HG03571 (cell line): ENCODE results near the gene MOCS1.

Source experiments
- ATAC-seq: cut with Tn5 transposase; IDR thresholded peaks from one replicate; pipeline ENCODE4 v1.9.1; 2021; ENCODE audit not compliant: unreplicated experiment

MOCS1 gene

DNA sequence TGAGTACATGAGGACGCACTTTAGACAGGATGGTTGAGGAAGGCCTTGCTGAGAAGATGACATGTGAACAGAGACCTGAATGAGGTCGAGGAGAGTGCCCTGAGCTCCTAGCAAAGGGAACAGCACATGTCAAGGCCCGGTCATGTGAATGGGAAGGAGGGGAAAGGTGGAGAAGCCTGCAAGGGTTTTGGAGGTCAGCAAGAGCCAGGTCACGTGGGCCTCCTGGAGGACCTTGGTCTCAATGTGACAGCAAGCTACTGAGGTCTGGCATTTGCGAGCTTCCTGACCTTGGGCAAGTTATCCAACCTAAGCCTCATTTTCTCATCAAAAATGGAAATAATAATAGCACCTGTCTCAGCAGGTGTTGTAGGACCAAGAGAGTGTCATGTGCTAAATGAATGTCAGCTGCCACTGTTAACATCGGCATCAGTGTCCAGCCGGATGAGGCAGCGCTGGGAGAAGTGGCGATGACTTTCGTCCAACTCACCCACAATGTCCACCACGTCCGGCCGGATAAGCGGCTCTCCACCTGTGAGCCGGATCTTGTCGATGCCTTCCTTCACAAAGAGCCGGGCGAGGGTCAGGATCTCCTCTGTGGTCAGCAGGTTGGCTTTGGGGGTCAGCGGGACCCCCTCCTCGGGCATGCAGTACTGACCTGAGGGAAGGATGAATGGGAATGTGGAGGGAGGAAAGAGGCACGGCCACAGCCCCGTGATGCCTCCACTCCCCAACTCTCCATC lies 8.9 kb downstream of the MOCS1 start:
- no peak for ATAC-seq

DNA sequence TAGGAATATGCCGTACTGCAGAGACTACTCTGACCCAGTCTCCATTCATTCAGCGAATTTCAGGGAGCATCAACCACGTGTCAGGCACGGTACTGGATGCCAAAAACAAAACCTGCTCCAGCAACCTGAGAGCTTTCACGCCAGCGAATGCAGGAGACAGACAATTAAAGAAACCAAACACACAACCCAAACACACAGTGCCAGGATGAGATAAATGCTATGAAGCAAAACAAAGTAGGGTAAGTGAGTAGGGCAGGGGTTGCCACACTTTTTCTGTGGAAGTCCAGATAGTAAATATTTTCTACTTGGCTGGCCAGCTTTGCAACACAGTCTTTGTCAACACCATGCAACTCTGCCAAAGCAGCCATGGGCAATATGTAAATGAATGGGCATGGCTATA lies 10.0 kb downstream of the MOCS1 start:
- ATAC-seq = no peak

DNA sequence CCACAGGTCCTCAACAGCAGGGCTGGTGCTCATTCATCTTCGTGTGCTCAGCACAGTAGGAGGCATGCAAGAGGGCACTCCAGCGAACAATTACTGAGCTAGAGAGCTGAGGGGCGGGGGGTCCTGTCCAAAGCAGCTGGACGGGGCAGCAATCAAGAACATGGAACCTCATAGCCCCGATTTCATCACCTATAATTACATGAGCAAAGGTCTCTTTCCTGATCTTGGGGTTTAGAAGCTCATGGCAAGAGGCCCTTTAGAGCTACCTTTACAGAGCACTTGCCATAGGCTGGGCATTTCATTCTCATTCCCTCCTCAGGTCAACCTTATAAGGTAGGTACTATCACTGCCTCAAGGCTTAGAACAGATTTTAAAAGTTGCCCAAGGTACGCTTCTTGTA lies 10.4 kb downstream of the MOCS1 start:
- no peak for ATAC-seq

DNA sequence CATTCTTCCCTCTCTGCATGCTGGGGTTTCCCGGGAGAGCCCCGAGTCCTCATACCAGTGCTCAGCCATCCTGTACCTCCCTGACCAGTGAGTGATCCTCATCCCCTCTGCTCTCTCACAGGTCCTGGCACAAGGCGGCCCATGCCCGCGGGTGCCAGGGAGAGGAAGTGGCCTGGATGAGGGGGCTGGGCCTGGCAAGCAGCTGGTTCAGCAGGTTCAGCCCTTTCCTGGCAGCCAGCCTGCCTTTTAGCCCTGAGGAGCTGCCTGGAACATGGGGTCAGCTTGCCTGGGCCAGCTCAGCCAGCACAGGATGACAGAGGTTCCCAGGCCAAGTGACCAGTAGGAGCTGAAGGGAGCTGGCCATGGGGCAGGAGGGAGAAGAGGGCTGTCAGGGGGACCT lies 10.9 kb downstream of the MOCS1 start:
- no peak for ATAC-seq

DNA sequence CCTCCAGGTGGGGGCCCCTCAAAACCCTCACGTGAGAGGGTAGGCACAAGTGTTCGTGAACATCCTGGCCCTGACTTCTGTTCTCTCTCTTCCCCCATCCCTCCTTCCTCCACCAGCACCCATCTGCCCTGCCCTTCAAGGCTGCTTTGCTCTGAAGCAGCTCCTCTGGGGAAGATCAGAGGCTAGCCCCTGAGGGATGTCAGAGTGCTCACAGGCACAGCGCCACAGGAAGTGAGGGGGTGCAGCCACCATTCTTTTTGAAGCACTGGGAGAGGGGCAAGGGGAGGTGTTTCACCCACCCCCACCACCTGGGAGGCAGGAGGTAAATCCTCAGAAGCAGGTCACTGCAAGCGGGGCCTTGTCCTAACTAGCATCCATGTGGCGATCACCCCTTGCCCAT lies 11.4 kb downstream of the MOCS1 start:
- ATAC-seq = no peak

DNA sequence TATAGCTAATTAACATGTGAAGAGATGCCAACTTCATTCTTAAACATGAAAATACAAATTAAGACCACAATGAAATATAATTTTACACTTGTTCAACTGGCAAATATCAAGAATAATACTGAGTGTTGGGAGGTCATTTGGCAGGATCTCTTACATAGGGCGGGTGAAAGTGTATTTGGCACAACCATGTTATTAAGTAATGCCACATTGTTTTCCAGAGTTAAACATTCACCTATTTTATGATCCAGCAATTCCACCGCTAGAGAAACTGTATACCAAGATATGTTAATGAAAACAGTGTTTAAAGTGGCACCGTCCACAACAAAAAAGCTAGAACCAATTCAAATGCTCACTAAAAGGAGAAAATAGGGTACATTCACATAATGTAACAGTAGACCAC lies 14.1 kb downstream of the MOCS1 start:
- ATAC-seq = no peak

DNA sequence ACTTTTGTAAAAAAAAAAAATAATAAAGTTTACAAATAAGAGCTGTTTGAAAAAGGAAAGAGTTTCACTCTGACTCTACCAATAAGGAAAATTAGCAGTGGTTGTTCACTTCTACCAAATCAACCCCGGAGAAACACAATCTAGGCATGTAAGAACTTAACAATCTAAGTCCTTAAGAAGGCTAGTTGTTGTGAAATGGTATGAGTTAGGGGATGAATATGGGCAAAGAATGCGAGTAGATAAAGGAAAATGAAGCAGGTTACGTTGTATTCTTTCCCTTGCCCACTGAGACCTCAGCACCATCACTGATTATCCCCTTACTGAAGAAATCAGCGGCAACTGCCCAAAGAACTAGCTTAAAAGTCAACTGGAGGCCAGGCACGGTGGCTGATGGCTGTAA lies 15.4 kb downstream of the MOCS1 start:
- ATAC-seq = no peak

DNA sequence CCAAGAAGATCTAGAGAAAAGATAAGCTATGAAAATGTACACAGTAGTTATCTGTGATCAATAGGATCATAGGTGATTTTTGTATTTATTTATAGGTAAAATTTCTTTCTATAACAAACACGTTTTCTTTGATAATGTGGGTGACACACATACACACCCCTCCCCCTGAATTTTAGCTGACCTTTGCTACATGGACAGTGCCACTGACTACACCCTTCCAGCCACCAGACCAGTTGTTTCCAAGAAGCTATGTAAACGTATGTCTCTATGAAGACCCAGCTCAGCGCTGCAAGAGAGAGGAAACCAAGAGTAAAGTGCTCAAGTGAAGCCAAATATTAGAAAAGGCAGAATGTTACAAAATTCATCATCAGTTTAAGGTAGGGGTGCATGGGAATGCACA lies 16.3 kb downstream of the MOCS1 start:
- ATAC-seq = no peak

DNA sequence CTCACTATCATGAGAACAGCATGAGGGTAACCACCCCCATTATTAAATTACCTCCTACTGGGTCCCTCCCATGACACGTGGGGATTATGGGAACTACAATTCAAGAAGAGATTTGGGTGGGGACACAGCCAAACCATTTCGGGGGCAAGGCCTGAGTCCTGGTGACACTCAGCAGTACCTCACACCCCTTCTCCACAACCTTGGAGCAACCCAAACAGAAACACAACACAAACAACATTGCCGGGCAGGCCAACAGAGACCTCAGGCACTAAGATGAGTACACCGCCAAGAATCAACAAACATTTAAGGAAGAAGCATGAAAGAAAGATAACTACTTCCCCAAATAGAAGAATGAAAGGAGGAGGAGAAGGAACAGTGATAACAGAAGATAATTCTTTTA lies 16.9 kb downstream of the MOCS1 start:
- no peak for ATAC-seq

DNA sequence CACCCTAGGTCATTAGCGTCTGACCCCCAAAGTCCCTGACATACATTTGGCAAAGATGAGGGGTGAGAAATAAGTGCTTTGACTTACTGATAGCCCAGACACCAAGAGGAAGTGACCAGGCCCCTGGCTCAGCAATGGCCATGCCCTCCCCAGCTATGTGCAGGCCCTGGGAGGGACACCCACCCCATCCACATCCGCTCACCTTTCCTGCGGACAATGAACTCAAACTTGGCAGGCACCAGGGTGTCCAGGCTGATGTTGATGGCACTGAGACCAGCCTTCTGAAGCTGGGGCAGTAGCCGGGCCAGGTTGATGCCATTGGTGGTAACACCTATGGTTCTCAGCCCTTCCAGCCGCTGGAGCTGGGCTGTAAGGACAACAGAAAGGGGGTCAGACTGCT lies 18.4 kb downstream of the MOCS1 start:
- no peak for ATAC-seq

DNA sequence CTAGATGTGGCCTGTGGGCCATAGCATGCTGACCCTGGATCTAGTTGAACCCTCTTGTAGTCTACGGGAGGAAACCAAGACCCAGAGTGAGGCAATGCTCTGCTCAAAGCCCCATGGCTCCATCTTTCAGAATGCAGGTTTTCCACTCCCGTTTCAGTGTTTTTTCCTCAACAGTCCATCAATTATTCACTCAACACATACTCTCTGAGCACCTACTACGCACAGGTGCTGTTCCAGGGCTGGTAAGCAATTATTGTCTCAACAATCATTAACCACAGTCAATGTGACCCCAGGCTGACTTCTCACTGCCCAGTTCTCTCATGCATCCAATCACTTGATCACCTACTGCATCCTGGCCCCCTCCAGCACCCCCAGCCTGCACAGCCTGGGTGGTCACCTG lies 20.0 kb downstream of the MOCS1 start:
- no peak for ATAC-seq

DNA sequence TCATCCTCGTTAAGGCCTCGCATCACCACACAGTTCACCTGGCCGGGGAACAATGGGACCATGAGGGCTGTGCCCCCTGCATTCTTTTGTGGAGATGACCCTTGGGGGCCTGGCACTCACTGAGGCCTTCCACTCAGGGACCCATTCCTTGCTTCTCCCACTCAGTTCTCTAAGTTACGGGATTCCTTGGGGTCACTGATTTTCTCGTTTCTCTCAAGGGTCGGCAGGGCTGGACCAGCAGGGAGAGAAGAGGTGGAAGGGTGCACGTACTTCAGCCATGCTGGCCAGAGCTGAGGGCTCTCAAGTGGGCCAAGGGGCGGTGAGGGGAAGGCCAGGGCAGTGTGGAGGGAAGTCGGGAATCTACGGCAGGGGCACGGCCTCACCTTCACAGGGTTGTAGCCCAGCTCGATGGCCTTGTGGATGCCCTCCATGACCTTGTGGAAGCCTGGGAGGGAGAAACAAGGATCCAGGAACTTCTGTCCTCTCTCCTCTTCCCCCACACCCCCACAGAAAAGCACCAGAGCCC lies 20.8 kb downstream of the MOCS1 start:
- ATAC-seq = no peak

DNA sequence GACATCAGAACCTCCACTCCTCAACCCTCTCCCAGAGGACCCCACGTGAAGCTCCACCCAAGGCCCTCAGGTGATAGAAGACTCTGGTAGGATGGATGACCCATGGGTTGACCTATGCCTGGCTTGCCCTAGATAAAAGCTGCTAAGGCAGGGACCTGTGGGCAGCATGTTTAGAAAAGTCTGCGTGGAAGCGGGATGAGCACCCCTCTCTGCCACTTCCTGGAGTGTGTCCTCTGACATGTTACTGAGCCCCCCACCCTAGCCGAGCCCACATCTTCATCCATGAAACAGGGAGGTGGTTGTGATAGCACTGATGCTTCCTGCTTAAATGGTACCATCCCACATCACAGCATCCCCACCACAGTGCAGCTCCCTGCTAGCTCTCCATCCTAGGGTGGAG lies 21.8 kb downstream of the MOCS1 start:
- ATAC-seq = no peak

DNA sequence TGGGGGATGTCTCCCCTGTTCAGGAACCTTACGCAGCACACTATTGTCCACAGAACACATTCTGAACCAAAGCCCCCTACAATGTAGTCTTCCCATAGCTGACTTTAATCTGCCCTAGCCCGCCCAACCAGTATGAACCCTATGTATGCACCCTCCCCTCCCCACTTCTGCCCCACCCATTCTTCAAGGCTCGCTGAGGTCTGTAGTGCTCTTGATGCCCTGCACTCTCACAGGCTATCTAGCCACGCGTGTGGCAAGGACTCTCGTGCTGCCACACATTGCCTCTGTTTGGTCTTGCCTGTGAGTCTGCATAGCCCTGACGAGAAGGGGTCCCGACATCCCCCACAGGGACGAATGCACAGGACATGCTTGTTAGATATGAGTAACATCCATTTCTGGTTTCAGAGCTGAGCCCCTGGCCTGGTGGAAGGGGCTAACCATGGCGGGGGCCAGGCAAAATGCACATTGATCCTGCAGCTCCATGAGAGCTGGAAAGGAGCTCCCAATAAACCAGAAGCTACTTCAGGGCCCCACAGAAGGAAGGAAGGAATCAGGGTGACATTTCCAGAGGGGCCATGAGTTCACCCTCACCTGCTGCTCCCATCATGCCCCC lies 22.6 kb downstream of the MOCS1 start:
- no peak for ATAC-seq

DNA sequence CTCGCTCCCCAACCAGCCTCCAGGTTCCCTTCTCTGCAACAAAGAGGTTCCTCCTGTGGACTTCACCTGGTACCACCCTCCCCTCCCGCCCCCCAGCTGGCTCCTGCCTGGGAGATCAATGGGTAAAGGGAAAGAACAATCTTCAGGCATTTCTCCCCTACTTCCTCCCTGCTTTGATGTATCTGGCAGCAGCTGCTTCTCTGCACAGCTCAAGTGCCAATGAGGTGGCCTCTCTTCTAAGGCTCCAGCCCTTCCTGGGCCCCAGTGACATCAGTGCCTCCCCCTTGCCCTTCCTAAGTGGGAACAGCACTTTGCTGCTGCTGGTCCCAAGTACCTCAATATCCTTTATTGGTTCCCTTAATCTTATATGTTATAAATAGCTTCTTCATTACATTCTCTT lies 23.5 kb downstream of the MOCS1 start:
- no peak for ATAC-seq

DNA sequence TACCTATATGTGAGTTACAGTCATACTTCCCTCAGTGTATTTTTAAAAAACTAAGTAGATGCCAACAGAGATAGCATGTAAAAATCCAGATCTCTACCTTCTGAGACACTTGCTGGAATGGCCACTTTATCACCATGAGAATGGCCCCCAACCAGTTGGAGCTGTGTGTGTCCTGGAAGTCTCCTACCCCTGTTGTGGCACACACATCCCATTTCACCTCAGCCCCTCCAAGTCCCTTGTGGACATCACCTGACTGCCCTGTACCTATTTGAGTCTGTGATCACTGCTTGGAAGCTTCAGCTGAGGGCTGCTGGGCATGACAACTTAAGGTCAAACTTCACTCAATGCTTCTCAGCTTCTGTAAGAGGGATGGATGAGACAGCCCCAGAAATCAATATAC lies 24.1 kb downstream of the MOCS1 start:
- no peak for ATAC-seq

DNA sequence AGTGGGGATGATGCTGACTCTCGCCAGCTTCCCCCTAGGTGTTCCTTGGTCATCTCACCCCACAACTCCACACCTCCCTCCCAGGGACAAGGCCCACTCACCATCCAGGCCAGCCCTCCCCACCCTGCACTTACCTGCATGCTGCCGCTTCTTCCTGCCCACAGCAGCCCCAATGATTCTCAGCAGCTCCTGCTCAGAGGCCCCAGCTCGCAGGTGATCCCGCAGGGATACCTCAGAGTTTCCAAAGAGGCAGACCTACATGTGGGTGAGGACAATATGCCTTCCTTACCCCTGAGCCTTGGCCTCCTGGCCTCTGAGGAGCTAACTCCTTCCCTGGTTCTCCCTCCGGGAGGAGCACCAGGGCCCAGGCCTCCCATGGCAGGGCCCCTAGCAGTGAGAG lies 24.6 kb downstream of the MOCS1 start:
- no peak for ATAC-seq

DNA sequence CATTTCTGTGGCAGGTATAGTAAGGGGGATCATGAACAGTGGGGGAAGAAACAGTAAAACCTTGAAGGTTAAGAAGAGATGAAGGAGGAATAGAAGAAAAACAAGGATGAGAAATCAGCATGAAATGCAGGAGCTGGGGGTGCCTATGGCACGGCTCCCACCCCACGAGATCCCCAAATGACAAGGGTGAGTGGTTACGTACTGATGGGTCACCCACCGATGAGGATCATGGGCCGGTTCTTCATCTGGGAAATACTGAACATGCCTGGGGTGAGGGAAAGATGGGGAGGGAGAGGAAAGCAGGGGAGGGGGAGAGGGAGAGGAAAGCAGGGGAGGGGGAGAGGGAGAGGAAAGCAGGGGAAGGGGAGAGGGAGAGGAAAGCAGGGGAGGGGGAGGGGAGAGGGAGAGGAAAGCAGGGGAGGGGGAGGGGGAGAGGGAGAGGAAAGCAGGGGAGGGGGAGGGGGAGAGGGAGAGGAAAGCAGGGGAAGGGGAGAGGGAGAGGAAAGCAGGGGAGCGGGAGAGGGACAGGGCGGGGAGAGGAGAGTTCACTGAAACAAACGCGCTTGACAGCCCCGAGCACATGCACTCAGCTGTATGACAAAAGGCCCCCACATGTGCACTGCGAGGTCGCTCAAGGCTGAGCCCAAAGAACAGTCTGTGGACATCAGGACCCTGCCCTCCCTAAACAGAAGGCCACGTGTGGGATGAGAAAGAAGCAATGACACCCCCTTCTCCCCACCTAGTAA lies 25.3 kb downstream of the MOCS1 start:
- no peak for ATAC-seq

DNA sequence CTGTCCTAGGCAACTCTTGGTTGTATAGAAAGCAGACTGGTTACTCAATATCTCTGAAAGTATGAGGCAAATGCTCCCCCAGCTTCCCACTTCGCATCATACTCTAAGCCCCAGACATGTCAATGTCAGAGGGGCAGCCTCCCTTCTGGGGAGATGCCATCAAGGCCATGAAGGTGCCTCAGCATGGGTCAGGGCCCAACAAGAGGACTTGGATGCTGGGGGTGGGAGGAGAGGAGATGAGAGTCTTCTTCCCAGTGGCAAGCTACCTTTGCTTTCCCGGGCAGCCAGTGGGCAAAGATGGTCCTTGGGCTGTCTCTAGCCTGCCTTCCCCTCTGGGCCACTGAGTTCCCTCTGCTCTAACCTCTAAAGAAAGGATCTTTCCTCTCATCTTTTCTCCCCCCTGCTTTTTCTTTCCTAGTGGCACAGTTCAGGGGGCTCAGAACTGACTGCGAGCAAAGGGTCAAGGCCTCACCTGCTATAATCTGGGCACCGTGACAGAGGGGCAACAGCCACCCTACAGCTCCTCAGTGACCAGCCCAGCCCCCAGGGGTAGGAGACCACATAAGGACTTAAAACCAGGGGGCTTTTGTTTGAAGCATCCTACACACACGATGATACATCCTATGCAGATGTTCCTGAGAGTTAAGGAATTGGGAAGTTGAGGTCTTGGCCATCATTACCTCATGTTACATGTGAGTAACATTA lies 26.2 kb downstream of the MOCS1 start:
- ATAC-seq = no peak

DNA sequence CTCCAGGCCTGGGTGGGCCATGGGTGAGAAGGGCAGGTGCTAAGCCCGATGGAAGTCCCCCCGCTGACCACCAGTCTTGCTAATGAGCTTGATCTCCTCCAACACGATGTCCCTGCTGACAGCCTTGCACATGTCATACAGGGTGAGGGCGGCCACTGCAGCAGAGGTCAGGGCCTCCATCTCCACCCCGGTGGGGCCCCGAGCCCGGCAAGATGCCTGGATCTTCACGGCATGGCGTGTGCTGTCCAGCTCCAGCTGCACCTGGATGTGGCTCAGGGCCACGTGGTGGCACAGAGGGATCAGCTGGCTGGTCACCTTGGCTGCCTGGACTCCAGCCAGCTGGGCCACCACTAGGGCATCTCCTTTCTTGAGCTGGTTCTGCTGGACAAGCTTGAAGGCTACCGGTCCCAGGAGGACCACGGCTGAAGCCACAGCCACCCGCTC lies 27.9 kb downstream of the MOCS1 start:
- no peak for ATAC-seq

DNA sequence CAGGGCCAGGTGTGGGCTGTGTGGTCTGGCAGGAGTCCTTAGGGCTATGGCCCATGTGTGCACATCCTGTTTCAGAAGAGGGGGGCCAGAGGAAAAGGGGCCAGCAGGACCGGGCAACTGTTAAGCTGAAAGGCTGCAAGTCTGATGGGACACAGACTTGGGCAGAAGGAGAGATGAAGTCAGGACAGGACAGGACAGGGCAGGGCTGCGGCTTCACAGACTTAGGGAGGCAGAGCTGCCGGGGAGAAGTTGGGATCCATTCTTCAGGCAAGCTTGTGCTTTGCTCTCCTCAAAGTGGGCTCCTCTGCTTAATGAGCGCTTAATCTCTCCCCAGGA lies 28.7 kb downstream of the MOCS1 start:
- no peak for ATAC-seq
